Natural killer cell (primary cell): ENCODE results near the gene MYPN. TPM values are rescaled to one million over a fixed set of nuclear protein-coding genes. Genes with fewer than 3 reads are reported as not detected.
A peak's percentile ranks its signal among the peaks of the same experiment; 100 is the strongest.

Source experiments
- ATAC-seq, 3 donors: fragments of 150-1000 bp in 2 of 3; fragments of 200-7000 bp in 1 of 3; cut with Tn5 transposase; 1 replicate in 1 of 3; 2 replicates in 2 of 3; pipeline ENCODE4 v1.10.0; 2021; ENCODE audit warnings: mild to moderate bottlenecking in 2 of 3, moderate library complexity in 2 of 3
- DNase-seq, 2 donors: peaks; one replicate each; pipeline versions ENCODE4 v3.0.0 to v3.0.0-alpha.2; 2013 to 2021; ENCODE audit warnings: mixed read lengths in 1 of 2
- H3K27ac ChIP-seq: one replicate; pipeline ENCODE4 v1.5.1; 2013; ENCODE audit warnings: mild to moderate bottlenecking, low read length
- H3K27me3 ChIP-seq: one replicate; pipeline ENCODE4 v1.6.1; 2013; ENCODE audit warnings: low read length; ENCODE audit not compliant: control insufficient read depth, insufficient read depth
- H3K36me3 ChIP-seq: one replicate; pipeline ENCODE4 v1.6.1; 2013; ENCODE audit warnings: low read length; ENCODE audit not compliant: control insufficient read depth, insufficient read depth
- H3K4me1 ChIP-seq: one replicate; pipeline ENCODE4 v1.6.1; 2013; ENCODE audit warnings: low read length; ENCODE audit not compliant: control insufficient read depth, insufficient read depth
- H3K4me3 ChIP-seq: one replicate; pipeline ENCODE4 v1.5.1; 2013; ENCODE audit warnings: low read length
- H3K9me3 ChIP-seq: one replicate; pipeline ENCODE4 v1.6.1; 2013; ENCODE audit warnings: low read length; ENCODE audit not compliant: control insufficient read depth, insufficient read depth
- H3K27ac Mint-ChIP-seq, 2 donors: one replicate each; pipeline ENCODE4 v1.8.0; 2022; ENCODE audit warnings: mild to moderate bottlenecking in 2 of 2, mixed read lengths in 2 of 2, moderate library complexity in 1 of 2
- H3K27me3 Mint-ChIP-seq, 2 donors: one replicate each; pipeline ENCODE4 v1.8.0; 2022; ENCODE audit warnings: low read depth in 2 of 2, mixed read lengths in 2 of 2
- H3K36me3 Mint-ChIP-seq: one replicate; pipeline ENCODE4 v1.8.0; 2022; ENCODE audit warnings: mixed read lengths
- H3K4me1 Mint-ChIP-seq, 2 donors: one replicate each; pipeline ENCODE4 v1.8.0; 2022; ENCODE audit warnings: mixed read lengths in 2 of 2
- H3K4me3 Mint-ChIP-seq: one replicate; pipeline ENCODE4 v1.8.0; 2022; ENCODE audit warnings: mild to moderate bottlenecking, moderate library complexity, mixed read lengths
- H3K9me3 Mint-ChIP-seq, 2 donors: one replicate each; pipeline ENCODE4 v1.8.0; 2022; ENCODE audit warnings: mixed read lengths in 2 of 2
- CTCF ChIP-seq: fragments of 200-600 bp; IDR thresholded peaks from one replicate; pipeline ENCODE4 v1.8.0; 2022; ENCODE audit warnings: antibody characterized with exemption
- WGBS: methylation state at CpG from one replicate; pipeline ENCODE4 v1.1.7; 2013; ENCODE audit warnings: missing lambda C conversion rate; ENCODE audit not compliant: insufficient coverage; 5-methylcytosine and 5-hydroxymethylcytosine counted together
- intact Hi-C: fragments of 100-400 bp; cut with micrococcal nuclease; formaldehyde crosslinking; loops from one replicate; pipeline ENCODE4 v1.14.2; 2022
- total RNA-seq, 4 donors: library from RNA; stranded (reverse); fragments of 120-200 nt in 1 of 4; gene quantifications; one replicate each; pipeline versions ENCODE4 v1.2.3 to v1.2.4, GENCODE V29; 2013 to 2022

The MYPN gene
- total RNA-seq, 3 donors from 2014 or later (not counting 1 experiment from before 2014, with no cell fraction given): not detected

- H3K36me3 ChIP-seq: no peaks in the 10 kb centered on the region
- Mint-ChIP-seq H3K9me3 (no peaks in the 10 kb centered on the region), H3K4me1 (no peaks in the 10 kb centered on the region), H3K27me3 (peaks cover 8% of the 10 kb centered on the region in 2 donors), H3K4me3 (no peak overlapping the region), H3K27ac (no peak overlapping the region), H3K36me3 (no peaks in the 10 kb centered on the region)
- intact Hi-C loops: no loop called here
- H3K4me1 ChIP-seq: no peaks in the 10 kb centered on the region
- H3K4me3 ChIP-seq: no peak overlapping the region
- peak in 1 of 2 donors; percentile 19 for DNase-seq
- no peak for TF ChIP-seq CTCF
- WGBS: 77% methylated on average over 9 of the region's 10 CpGs
- no peaks in the 10 kb centered on the region for H3K9me3 ChIP-seq
- ATAC-seq: no peak
- no peaks in the 10 kb centered on the region for H3K27me3 ChIP-seq
- H3K27ac ChIP-seq: no peak overlapping the region
Observed at GRCh38 chr10:68208424-68209042, 99.2 kb downstream of the MYPN start.

- Mint-ChIP-seq H3K27ac (no peak overlapping the region), H3K27me3 (peaks cover under 1 to 2% of the 10 kb centered on the region in 2 donors), H3K4me3 (no peak overlapping the region), H3K9me3 (no peaks in the 10 kb centered on the region), H3K36me3 (no peaks in the 10 kb centered on the region), H3K4me1 (no peaks in the 10 kb centered on the region)
- H3K27me3 ChIP-seq: no peaks in the 10 kb centered on the region
- intact Hi-C loops: no loop called here
- no peak for TF ChIP-seq CTCF
- H3K4me3 ChIP-seq: no peak overlapping the region
- no peaks in the 10 kb centered on the region for H3K9me3 ChIP-seq
- ATAC-seq (no peak), DNase-seq (no peak)
- no peaks in the 10 kb centered on the region for H3K4me1 ChIP-seq
- H3K27ac ChIP-seq: no peak overlapping the region
- no peaks in the 10 kb centered on the region for H3K36me3 ChIP-seq
- no CpG with 5 or more reads among the region's 1 CpG for WGBS
Observed at GRCh38 chr10:68211669-68212068, 102.4 kb downstream of the MYPN start.

GRCh38 chr10:68212721-68213352 lies 103.5 kb downstream of the MYPN start:
- Histone ChIP-seq H3K27me3 (no peaks in the 10 kb centered on the region), H3K9me3 (no peaks in the 10 kb centered on the region), H3K36me3 (no peaks in the 10 kb centered on the region), H3K4me3 (no peak overlapping the region), H3K4me1 (no peaks in the 10 kb centered on the region), H3K27ac (no peak overlapping the region)
- 80% methylated on average over 4 of the region's 8 CpGs for WGBS
- Mint-ChIP-seq H3K4me1 (no peaks in the 10 kb centered on the region), H3K36me3 (no peaks in the 10 kb centered on the region), H3K27ac (no peak overlapping the region), H3K4me3 (no peak overlapping the region), H3K27me3 (no peaks in the 10 kb centered on the region), H3K9me3 (no peaks in the 10 kb centered on the region)
- intact Hi-C loops: loop anchor here (1.0 kb wide), 1 partner anchor 135 kb away; no protein-coding TSS in a partner anchor
- peak; percentile 48 for TF ChIP-seq CTCF
- DNase-seq (peak in 1 of 2 donors; percentile 55), ATAC-seq (peak in 2 of 3 donors; percentile 18 to 25)
